Hepatocyte (in vitro differentiated cells): ENCODE data around the gene TMPRSS6.

Source experiments
- CTCF ChIP-seq: fragments of 200-600 bp; sonication (generic); IDR thresholded peaks from 2 replicates; pipeline ENCODE4 v1.5.1; 2016; ENCODE audit warnings: antibody characterized with exemption, mild to moderate bottlenecking; ENCODE audit not compliant: poor library complexity
- EZH2 ChIP-seq: fragments of 200-600 bp; sonication (generic); IDR thresholded peaks from 2 replicates; pipeline ENCODE4 v1.6.1; 2016; ENCODE audit warnings: antibody characterized with exemption, mild to moderate bottlenecking, borderline replicate concordance
- EZH2phosphoT487 ChIP-seq: fragments of 200-600 bp; sonication (generic); IDR thresholded peaks from one replicate; pipeline ENCODE4 v1.6.1; 2018; ENCODE audit warnings: antibody characterized with exemption, mild to moderate bottlenecking, low read depth, moderate library complexity; ENCODE audit not compliant: unreplicated experiment, severe bottlenecking

- TF ChIP-seq CTCF (no peak), EZH2 (no peak), EZH2phosphoT487 (no peak)
Observed at GRCh38 chr22:37049224-37049623, 60.3 kb downstream of the TMPRSS6 start.
